Liver (tissue), 3 donors: ENCODE measurements around the gene KCNJ1.

ENCODE experiments used
- RAD21 ChIP-seq, 2 donors: IDR thresholded peaks; 2 replicates each; pipeline ENCODE4 v1.6.1; 2016; ENCODE audit warnings: antibody characterized with exemption in 2 of 2, mild to moderate bottlenecking in 2 of 2
- TF ChIP-seq, protein P1 (sequence below): fragments of 150-350 bp; IDR thresholded peaks from 2 replicates; pipeline ENCODE4 v1.5.1; 2017; ENCODE audit warnings: improper control_type of control experiment, low read depth, low read length; ENCODE audit not compliant: missing input control
- donor health status: healthy.
- donor health status: healthy.

GRCh38 chr11:128834157-128834556 lies 32.9 kb downstream of the KCNJ1 start:
- TF ChIP-seq, protein P1, sequence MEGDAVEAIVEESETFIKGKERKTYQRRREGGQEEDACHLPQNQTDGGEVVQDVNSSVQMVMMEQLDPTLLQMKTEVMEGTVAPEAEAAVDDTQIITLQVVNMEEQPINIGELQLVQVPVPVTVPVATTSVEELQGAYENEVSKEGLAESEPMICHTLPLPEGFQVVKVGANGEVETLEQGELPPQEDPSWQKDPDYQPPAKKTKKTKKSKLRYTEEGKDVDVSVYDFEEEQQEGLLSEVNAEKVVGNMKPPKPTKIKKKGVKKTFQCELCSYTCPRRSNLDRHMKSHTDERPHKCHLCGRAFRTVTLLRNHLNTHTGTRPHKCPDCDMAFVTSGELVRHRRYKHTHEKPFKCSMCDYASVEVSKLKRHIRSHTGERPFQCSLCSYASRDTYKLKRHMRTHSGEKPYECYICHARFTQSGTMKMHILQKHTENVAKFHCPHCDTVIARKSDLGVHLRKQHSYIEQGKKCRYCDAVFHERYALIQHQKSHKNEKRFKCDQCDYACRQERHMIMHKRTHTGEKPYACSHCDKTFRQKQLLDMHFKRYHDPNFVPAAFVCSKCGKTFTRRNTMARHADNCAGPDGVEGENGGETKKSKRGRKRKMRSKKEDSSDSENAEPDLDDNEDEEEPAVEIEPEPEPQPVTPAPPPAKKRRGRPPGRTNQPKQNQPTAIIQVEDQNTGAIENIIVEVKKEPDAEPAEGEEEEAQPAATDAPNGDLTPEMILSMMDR: no peak
- TF ChIP-seq RAD21 (IDR thresholded peaks at IDR 0.05): no peak
